ENCODE results near the gene CNR2. TPM values are rescaled to one million over a fixed set of nuclear protein-coding genes. Genes with fewer than 3 reads are reported as not detected.

Gene CNR2
- total RNA-seq, 1 experiment from 2014 or later: not detected

- Histone ChIP-seq H2BK120ac (ENCODE audit: low read depth, low read length, poor library complexity, severe bottlenecking) (no peak overlapping the region), H2AK5ac (ENCODE audit: insufficient read length, low read length) (no peak overlapping the region), H3K9ac (ENCODE audit: extremely low read depth, insufficient read length, low read length) (no peak overlapping the region), H3K79me2 (ENCODE audit: insufficient read depth, low read length) (no peaks in the 10 kb centered on the region), H4K20me1 (ENCODE audit: control insufficient read depth, insufficient read depth, insufficient read length) (no peaks in the 10 kb centered on the region), H3K9me3 (ENCODE audit: control insufficient read depth, low read depth, low read length) (no peaks in the 10 kb centered on the region), H2BK15ac (ENCODE audit: low read depth, low read length) (no peak overlapping the region), H3K18ac (ENCODE audit: insufficient read length, low read depth, low read length) (no peak overlapping the region), H3K23me2 (ENCODE audit: insufficient read length, low read depth, low read length, poor library complexity, severe bottlenecking) (peaks cover 8% of the 10 kb centered on the region), H2AFZ (ENCODE audit: low read length) (no peak overlapping the region), H4K91ac (ENCODE audit: insufficient read length, low read depth, low read length) (no peak overlapping the region), H3K27me3 (ENCODE audit: insufficient read depth, low read length) (peaks cover 8% of the 10 kb centered on the region; the same call in 1 of the 2 replicates), H3K4me2 (ENCODE audit: insufficient read depth, insufficient read length, low read length) (no peak overlapping the region), H2BK5ac (ENCODE audit: insufficient read length, low read length) (no peak overlapping the region), H4K5ac (ENCODE audit: insufficient read length, low read depth, low read length) (no peak overlapping the region), H3K27ac (ENCODE audit: insufficient read length, low read depth, low read length) (no peak overlapping the region), H3K14ac (ENCODE audit: insufficient read depth, low read length) (no peak overlapping the region), H3K56ac (ENCODE audit: insufficient read length, low read depth, low read length) (no peak overlapping the region), H3T11ph (ENCODE audit: low read length) (no peak overlapping the region), H4K8ac (replicated peaks; ENCODE audit: insufficient read length, low read depth, low read length) (no peak overlapping the region), H3K23ac (ENCODE audit: insufficient read length, low read depth, low read length) (no peak overlapping the region), H3K4ac (ENCODE audit: low read depth, low read length) (no peak overlapping the region), H3K79me1 (ENCODE audit: insufficient read depth, low read depth, low read length, poor library complexity, severe bottlenecking) (no peaks in the 10 kb centered on the region), H3K4me1 (ENCODE audit: insufficient read depth, low read length) (peaks cover 6% of the 10 kb centered on the region; the same call in 1 of the 2 replicates), H2BK12ac (ENCODE audit: insufficient read length, low read depth, low read length) (no peak overlapping the region), H2BK20ac (ENCODE audit: low read depth, low read length, poor library complexity, severe bottlenecking) (no peak overlapping the region)
- Mint-ChIP-seq H3K27me3 (ENCODE audit: low read depth) (peaks cover 48% of the 10 kb centered on the region), H3K4me1 (peaks cover 11 to 21% of the 10 kb centered on the region in 2 experiments), H3K4me3 (no peak overlapping the region), H3K36me3 (ENCODE audit: insufficient read depth in 1 of 3, low read depth in 3 of 3) (no peaks in the 10 kb centered on the region), H3K27ac (no peak overlapping the region), H3K9me3 (no peaks in the 10 kb centered on the region)
- no peak for DNase-seq
- no CpG with 5 or more reads among the region's 3 CpGs for WGBS (ENCODE audit: extremely low coverage, insufficient read length, low lambda C conversion rate)
- no peak for TF ChIP-seq CTCF (conservative IDR thresholded peaks at IDR 0.05)
Measured at GRCh38 chr1:23899070-23899469, 14.1 kb downstream of the CNR2 start.
